HG03066 (cell line): ENCODE results near the gene ZNF862.
"Not testable (repeated sequence)": the region's sequence is repeated elsewhere in the genome, so short reads cannot be mapped to it uniquely, and the experiment has no call there.

Experiments
- ATAC-seq: cut with Tn5 transposase; IDR thresholded peaks from one replicate; pipeline ENCODE4 v1.9.1; 2021; ENCODE audit warnings: low read depth; ENCODE audit not compliant: unreplicated experiment

Gene ZNF862

GRCh38 chr7:149877890-149878522 lies 39.8 kb downstream of the ZNF862 start:
- ATAC-seq: no peak

- no peak for ATAC-seq
Measured at GRCh38 chr7:149878523-149878921, 40.3 kb downstream of the ZNF862 start.

GRCh38 chr7:149879271-149879743 lies 41.1 kb downstream of the ZNF862 start:
- no peak for ATAC-seq

- no peak for ATAC-seq
Measured at GRCh38 chr7:149879766-149880637, 41.8 kb downstream of the ZNF862 start.

- ATAC-seq: no peak
Measured at GRCh38 chr7:149880638-149881311, 42.6 kb downstream of the ZNF862 start.

- no peak for ATAC-seq
Measured at GRCh38 chr7:149881328-149882247, 43.4 kb downstream of the ZNF862 start.

GRCh38 chr7:149882248-149883047 lies 44.3 kb downstream of the ZNF862 start:
- ATAC-seq: no peak

- no peak for ATAC-seq
Measured at GRCh38 chr7:149883048-149883438, 44.9 kb downstream of the ZNF862 start.

- ATAC-seq: no peak
Measured at GRCh38 chr7:149883452-149883861, 45.3 kb downstream of the ZNF862 start.

GRCh38 chr7:149884016-149884415 lies 45.8 kb downstream of the ZNF862 start:
- ATAC-seq: no peak

- no peak for ATAC-seq
Measured at GRCh38 chr7:149884541-149884940, 46.4 kb downstream of the ZNF862 start.

- ATAC-seq: no peak
Measured at GRCh38 chr7:149885191-149886017, 47.2 kb downstream of the ZNF862 start.

GRCh38 chr7:149886018-149886415 lies 47.8 kb downstream of the ZNF862 start:
- ATAC-seq: no peak

- no peak for ATAC-seq
Measured at GRCh38 chr7:149887311-149887710, 49.1 kb downstream of the ZNF862 start.

- ATAC-seq: not testable (repeated sequence)
Measured at GRCh38 chr7:149890715-149891114, 52.5 kb downstream of the ZNF862 start.

GRCh38 chr7:149894957-149895356 lies 56.8 kb downstream of the ZNF862 start:
- not testable (repeated sequence) for ATAC-seq

GRCh38 chr7:149907776-149908376 lies 69.7 kb downstream of the ZNF862 start:
- ATAC-seq: not testable (repeated sequence)

GRCh38 chr7:149910219-149910618 lies 72.0 kb downstream of the ZNF862 start:
- not testable (repeated sequence) for ATAC-seq
